Suppressor macrophage treated with lipopolysaccharide for 4 hours (primary cell): ENCODE data around the gene PJVK.
"Not testable (repeated sequence)": the region's sequence is repeated elsewhere in the genome, so short reads cannot be mapped to it uniquely, and the experiment has no call there.

Experiments used
- DNase-seq: peaks from one replicate; pipeline ENCODE4 v3.0.0-alpha.2; 2020

The PJVK gene

GRCh38 chr2:178436662-178437061 is 14.5 kb upstream of the PJVK start:
- no peak for DNase-seq

- DNase-seq = no peak
Measured at GRCh38 chr2:178441426-178441825, 9.8 kb upstream of the PJVK start.

DNA sequence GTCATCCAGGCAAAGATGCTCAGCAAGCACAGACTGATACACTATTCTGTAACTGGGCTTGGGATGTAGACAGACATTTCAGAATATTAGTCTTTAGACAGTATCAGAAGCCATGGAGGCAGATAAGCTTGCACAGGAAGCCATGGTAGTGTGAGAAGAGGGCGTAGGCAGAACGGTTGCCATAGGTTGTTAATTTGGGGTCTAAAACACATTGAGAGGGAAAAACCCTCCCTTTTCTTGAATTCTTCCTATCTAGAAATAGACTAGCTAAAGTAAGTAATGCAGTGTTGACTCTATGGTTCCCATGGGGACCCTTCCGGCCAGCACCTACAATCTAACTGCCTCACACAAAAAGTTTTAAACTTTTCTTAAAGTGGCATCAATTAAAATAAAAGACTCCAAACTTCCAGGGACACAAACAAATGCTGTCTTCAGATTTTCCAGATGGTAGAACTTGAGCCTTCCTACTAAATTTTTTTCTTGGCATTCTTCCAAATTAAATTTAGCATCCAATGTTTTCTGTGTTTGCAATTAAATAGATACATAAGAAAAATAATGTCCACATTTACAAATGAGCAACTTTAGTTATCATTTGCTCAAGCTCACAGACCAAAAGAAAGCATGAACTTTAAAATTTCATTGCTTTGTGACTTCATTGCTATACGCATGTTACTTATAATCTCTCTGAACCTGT is 2.1 kb upstream of the PJVK start:
- no peak for DNase-seq

GRCh38 chr2:178449700-178450523 is 1.3 kb upstream of the PJVK start:
- DNase-seq = peak; percentile 7

- DNase-seq = no peak
Measured at GRCh38 chr2:178450524-178450773, 729 bp upstream of the PJVK start.

DNA sequence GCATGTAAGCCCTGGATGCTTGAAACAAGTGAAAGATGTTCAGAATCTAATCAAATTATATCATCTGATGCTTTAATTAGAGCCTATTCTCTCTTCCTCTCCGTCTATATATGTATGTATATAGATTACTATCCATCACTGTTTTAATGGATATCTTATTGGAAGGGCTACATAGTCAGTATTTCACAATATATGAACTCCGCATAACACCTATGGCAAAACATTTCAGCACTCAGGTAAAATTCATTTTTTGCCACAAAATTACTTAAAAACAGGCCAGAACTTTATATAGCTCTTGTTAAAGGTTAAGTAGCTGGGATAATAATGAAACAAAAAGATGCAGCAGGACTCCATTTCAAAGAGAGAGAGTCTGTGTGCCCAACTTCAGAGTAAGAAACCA is 1.2 kb downstream of the PJVK start:
- DNase-seq = no peak

GRCh38 chr2:178452870-178453269 is 1.7 kb downstream of the PJVK start:
- no peak for DNase-seq

DNA sequence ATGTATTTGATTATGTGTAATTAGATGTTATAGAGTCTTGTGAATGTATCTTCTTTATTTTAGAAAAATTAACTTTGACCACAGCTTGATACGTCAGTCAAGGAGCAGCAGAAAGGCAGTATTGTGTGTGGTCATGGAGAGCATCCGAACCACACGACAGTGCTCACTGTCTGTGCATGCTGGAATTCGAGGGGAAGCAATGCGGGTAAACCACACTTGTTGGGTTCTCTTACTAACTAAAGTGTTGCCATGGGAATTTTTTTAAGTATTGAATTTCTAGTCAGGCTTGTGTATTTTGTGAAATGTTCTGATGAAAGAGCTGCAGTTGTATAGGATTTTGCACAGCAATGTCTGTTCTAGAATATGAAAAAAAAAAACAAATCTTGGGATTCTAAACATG is 4.8 kb downstream of the PJVK start:
- no peak for DNase-seq

DNA sequence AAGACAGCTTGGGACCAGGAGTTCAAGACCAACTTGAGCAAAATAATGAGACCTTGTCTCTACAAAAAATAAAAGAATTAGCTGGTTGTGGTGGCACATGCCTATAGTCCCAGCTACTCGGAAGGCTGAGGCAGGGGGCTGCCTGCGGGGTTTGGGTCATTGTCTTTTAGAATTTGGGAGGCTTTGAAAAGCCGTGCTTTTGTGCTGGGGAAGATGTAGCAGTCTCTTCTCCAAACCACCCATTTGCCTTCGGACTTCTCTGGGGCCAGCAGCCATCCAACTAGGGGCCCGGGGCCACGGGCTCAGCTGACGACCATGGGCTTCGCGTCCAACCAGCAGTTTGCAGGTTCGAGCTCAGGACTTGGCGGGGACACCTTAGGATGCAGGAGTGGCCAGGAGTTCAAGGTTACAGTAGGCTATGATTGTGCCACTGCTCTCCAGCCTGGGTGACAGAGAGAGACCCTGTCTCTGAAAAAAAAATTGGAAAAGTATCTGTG is 6.3 kb downstream of the PJVK start:
- DNase-seq = no peak

- no peak for DNase-seq
Measured at GRCh38 chr2:178469219-178469849, 18.2 kb downstream of the PJVK start.

GRCh38 chr2:178471313-178471712 is 20.1 kb downstream of the PJVK start:
- DNase-seq = not testable (repeated sequence)

DNA sequence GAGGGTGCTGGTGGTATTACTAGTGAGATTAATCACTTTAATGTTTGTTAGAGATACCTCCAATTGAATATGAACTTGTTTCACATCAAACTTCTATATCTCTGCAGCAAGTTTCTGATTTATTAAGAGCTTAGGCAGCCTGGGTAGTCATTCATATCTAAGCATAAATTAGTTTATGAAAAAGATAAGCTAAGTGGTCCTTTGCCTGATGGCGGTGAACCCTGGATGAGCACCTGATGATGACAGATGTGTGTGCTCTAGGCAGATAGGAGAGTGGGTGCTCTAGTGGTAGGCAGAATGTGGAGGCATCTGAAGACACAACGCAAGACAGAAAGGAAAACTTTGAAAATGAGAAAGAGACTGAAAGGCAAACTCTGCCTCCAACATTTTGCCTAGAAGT is 22.2 kb downstream of the PJVK start:
- DNase-seq = no peak

DNA sequence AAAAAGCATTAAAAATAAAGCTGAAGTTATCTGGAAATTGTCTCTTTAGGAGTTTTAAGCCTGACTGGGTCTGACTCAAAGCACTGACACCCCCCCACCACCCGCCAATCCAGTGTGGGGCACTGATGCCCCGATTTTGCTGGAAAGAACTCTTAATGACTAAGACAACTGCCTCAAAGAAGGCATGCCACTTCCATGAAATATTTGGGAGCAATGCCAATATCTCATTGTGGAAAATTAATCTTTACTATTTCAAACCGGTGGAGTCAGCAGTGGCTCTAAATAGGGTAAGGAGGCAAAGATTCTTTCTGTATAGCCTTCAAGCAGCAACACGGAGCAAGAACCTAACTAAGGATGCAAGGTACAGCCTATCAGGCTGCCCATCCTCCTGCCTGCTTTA is 22.8 kb downstream of the PJVK start:
- no peak for DNase-seq

DNA sequence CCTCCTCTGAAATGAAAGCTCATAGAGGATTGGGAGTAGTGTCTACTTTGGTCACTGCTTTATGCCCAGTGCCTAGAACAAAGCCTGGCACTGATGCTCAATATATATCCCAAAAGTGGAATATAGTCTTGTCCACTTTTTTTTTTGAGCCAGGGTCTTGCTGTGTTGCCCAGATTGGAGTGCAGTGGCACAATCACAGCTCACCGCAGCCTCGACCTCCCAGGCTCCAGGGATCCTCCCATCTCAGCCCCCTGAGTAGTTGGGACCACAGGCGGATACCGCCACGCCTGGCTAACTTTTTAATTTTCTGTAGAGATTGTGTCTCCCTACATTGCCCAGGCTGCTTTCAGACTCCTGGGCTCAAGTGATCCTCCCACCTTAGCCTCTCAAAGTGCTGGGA is 23.4 kb downstream of the PJVK start:
- no peak for DNase-seq

DNA sequence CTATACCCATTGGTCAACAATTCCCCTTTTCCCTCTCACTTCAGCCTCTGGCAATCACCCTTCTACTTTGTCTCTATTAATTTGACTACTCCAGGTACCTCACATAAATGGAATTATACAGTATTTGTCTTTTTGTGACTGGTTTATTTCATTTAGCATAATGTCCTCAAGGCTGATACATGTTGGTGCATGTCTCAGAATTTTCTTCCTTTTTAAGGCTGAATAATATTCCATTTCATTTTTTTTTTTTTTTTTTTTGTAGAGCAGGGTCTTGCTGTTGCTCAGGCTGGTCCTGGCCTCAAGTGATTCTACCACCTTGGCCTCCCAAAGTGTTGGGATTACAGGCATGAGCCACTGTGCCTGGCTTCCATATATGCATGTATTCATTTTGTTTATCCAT is 25.3 kb downstream of the PJVK start:
- DNase-seq = no peak

DNA sequence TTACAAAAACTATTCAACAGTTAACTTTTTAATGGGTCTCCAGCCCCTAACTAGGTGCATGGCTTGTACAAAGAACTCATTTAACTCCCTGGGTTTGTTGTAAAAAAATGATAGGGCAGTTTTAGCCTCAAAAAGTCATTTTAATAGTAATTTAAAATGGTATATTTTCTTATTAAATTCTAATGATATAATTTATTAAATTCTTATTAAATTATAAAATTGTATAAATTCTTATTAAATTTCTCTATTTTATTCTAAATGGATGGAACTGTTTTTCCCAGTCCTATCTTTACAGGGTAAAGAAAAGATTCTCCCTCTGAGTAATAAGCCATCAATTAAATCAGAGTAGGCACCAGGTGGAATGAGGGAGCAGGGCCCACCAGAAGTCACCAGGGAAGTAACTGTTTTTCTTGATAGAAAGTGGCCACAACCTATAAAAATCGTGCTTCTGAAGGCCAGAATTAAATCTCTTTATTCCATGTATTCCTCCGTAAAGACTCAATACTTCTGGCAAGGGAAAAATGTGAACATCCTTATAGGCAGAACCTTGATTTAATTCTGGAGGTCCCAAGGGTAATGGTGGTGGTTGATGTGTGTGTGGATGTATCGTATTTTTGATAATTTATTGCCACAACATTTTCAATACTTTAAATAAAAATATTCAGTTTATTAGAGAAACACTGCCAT is 26.4 kb downstream of the PJVK start:
- no peak for DNase-seq

GRCh38 chr2:178478130-178478438 is 26.9 kb downstream of the PJVK start:
- DNase-seq = no peak

DNA sequence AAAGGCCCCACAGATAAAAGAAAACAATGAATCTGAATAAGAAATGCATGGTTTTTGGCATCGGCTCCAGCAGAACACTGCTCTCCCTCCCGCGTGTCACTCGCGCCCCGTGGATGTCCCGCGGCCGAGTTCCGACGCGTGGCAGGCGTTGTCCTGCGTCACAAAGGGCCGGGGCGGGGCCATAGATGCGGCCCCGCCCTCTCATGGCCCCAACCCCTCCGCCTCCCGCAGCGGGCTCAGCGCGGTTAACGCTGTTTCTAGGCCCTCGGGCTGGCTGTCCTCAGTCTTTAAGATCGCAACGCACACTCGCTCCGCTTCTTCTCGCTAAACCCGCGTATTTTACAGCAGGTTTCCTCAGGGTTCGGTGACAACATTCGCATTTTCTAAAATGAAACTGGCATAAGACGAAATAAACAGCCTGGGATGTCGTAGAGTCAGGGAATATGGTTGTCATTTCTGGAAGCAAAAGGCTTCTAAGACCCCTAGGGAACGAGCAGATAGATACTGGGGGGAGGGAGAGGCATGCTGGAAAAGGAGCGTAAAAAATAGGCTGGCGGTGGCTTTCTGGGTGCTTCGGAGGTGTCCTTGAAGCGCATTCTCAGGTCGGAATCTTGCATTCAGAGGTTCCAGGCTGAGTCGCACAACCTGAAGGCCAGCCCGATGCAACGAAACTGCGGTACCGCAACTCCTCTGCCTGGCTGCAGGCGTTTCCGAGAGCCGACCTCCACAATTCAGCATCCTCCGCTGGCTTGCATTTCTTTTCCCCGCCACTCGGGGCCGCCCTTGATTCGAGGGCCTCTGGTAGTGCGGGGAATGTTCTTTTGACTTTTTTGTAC is 27.5 kb downstream of the PJVK start, which contains the start of gene FKBP7:
TSS of gene FKBP7 (minus strand) at position 162 of the 836 bp plus-strand sequence. CDS start at position 61, 101 bp downstream.
- DNase-seq = peak; percentile 90

DNA sequence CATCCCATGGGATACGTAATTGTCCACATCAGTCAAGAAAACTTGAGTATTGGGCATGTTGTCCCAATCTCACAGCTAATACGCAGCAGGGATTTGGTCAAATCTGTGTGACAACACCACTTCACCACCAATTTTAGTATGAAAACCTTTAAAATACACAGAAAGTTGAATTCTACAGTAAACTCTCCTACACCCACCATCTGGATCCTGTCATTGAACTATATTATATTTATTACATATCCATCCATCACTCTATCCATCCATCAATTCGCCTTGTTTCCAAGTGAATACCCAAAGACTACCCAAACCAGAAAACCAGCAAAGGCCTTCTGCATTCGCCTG is 28.1 kb downstream of the PJVK start:
- DNase-seq = no peak

- no peak for DNase-seq
Measured at GRCh38 chr2:178479758-178480226, 28.6 kb downstream of the PJVK start.

DNA sequence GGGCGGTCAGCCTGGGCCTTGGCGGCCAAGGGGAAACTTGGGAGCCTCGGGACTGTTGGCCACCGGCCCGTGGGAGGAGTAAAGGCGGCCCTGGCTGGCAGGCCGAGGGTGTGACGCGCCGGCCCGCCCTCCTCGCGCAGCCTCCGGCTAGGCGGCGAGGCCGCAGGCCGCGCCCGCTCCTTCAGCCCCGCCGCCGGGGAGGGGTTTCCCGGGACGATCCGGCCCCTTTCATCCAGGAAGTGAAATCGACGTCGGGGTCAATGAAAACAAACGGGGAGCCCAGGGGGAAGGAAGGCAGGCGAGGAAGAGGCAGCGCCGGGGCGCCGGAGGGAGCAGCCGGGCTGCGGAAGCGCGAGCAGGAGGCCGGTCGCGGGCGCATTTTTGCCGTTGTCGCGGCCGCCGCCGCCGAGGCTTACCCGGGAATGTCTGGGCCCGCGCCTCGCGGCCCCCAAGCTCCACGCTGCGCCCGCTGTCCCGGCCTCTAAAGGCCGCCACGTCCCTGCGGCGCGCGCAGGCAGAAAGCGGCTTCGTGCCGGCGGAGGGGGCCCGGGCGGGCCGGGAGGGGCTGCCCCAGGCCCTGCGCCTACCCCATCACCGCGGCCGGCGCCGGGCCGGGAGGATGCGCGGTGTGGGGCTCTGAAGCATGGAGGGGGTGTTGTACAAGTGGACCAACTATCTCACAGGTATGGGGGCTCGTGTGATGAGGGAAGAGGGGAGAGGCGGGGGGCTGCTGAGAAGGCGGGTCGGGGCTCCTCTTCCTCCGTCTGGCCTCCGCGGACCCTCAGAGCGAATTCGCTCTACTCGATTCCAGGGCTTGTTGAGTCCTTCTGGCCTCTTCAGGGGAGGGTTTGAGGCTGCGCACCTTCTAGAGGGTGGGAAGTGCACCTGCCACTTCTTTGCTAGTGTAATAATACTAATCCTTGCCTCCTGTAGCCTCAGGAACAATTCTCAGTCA is 29.3 kb downstream of the PJVK start, which contains the start of gene PLEKHA3:
TSS of gene PLEKHA3 (plus strand) at position 231 of the 955 bp plus-strand sequence. CDS start at position 644, 413 bp downstream.
- DNase-seq = peak; percentile 97
